ENCODE measurements around the gene CENPL.

The CENPL gene

GRCh38 chr1:173757666-173758065 lies 67.0 kb downstream of the CENPL start:
- no peak for DNase-seq (ENCODE audit: low spot score)

- no peak for DNase-seq (ENCODE audit: low spot score)
Measured at GRCh38 chr1:173753830-173754229, 70.9 kb downstream of the CENPL start.

Data from germinal center (tissue), 1 donor.